Sciatic nerve (tissue), 1 donor: ENCODE results near the gene ZNF714. TPM values are rescaled to one million over a fixed set of nuclear protein-coding genes. Genes with fewer than 3 reads are reported as not detected.

ENCODE experiments used
- total RNA-seq: library from RNA; stranded (reverse); fragmentation: NEBNext Ultra II Directional; extraction: Animal tissue kit (Norgen Biotek cat#: 25700); gene quantifications from one replicate; pipeline ENCODE4 v1.2.1, GENCODE V29; 2021
- donor health status: DM: no; HTN: no; CAD: no.

Gene ZNF714
- total RNA-seq, 1 donor from 2014 or later = 10.4 TPM

Other genes starting within 250 kb of the ZNF714 start
- gene ZNF85, start 159.0 kb upstream of the ZNF714 start, total RNA-seq = 4.8 TPM
- gene ZNF430, start 61.5 kb upstream of the ZNF714 start, total RNA-seq = 20.2 TPM
- gene ZNF431, start 59.8 kb downstream of the ZNF714 start, total RNA-seq = 20.2 TPM
- 24.1 TPM for gene ZNF708, start 247.2 kb downstream of the ZNF714 start, total RNA-seq